GM12875 (cell line): ENCODE measurements around the gene GRID1.
"Not testable (repeated sequence)": the region's sequence is repeated elsewhere in the genome, so short reads cannot be mapped to it uniquely, and the experiment has no call there.

ENCODE experiments used
- H3K4me3 ChIP-seq: one replicate; pipeline ENCODE4 v1.5.1; 2011; ENCODE audit warnings: low read depth, low read length, control low read depth
- CTCF ChIP-seq: IDR thresholded peaks from 2 replicates; pipeline ENCODE4 v1.5.1; 2011; ENCODE audit warnings: low read depth, mild to moderate bottlenecking, control low read depth, inconsistent platforms, low read length, moderate library complexity, borderline replicate concordance; ENCODE audit not compliant: insufficient read depth

The GRID1 gene

DNA sequence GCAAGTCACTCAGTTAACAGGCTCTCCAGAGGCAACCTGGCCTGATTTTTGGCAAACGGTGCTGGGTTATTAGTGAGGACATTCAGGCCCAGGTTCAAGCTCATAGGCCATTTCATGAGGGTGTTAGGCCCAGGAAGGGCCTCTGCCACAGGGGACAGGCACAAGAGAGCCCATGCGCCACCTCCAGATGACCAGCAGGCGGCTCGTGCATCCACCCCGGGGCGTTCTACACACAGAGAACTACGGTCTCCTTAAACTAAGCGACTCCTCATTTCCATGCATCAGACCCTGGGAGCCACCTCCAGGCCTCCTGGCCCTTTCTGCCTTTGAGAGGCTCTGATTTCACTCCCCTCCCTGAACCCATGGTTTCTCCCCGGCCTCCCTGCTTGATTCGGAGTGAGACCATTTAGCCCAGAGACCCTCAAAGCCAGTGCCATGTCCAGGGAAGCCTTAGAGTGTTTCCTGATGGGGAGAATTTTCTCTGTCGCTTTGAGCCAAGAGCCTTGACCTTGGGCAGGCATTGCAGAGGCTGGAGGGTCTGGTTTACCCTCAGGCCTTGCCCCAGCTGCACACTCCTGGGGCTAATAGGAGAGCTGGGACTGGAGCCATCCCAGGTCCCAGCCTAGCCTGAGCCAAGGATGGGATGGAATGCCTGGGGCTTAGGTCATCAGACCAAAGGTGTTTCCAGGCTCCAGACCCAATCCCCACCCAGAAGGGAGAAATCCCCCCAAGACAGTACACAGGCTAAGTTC is 188.0 kb downstream of the GRID1 start:
- TF ChIP-seq CTCF, result peak; percentile 71
- no peak overlapping the region for H3K4me3 ChIP-seq

DNA sequence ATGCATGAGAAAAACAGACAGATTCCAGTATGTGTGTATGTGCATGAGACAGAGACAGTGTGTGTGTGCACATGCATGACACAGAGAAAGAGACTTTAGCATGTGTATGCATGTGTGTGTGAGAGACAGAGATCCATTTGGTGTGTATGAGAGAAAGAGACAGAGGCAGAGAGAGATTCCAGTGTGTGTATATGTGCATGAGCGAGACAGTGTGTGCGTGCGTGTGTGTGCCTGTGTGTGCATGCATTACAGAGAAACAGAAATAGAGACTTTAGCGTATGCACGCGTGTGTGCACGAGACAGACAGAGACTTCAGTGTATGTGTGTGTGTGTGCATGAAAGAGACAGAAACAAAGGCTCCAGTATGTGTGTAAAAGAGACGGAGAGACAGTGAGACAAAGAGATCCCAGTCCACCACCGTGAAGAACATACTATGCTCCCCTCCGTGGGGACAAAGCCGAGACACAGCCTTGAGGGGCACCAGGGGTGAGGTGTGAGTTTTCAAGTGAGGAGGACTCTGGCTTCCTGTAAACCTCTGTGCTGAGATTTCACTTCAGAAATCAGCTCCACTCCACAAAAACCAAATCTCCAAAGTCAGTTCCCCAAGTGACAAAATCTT is 188.9 kb downstream of the GRID1 start:
- no peak overlapping the region for H3K4me3 ChIP-seq
- no peak for TF ChIP-seq CTCF

- TF ChIP-seq CTCF, result no peak
- no peak overlapping the region for H3K4me3 ChIP-seq
Observed at GRCh38 chr10:86176850-86177536, 189.6 kb downstream of the GRID1 start.

GRCh38 chr10:86175476-86175875 is 191.1 kb downstream of the GRID1 start:
- H3K4me3 ChIP-seq, result not testable (repeated sequence)

DNA sequence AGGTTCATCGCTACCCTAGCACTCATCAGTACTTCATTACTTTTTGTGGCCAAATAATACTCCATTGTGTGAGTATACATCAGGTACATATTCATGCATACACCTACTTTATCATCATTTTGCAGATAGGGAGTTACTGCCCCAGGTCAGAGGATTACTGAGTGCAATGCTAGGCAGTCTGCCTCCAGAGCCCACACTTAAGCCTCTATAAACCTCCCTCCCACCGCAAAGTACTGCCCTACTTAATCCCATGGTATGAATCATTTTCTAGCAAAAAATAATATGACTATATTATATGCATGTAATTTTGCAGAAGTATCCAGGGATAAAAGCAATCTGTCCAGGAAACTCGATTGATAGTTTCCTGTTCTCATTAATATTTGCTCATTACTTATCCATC is 194.3 kb downstream of the GRID1 start:
- TF ChIP-seq CTCF, result no peak
- no peak overlapping the region for H3K4me3 ChIP-seq

DNA sequence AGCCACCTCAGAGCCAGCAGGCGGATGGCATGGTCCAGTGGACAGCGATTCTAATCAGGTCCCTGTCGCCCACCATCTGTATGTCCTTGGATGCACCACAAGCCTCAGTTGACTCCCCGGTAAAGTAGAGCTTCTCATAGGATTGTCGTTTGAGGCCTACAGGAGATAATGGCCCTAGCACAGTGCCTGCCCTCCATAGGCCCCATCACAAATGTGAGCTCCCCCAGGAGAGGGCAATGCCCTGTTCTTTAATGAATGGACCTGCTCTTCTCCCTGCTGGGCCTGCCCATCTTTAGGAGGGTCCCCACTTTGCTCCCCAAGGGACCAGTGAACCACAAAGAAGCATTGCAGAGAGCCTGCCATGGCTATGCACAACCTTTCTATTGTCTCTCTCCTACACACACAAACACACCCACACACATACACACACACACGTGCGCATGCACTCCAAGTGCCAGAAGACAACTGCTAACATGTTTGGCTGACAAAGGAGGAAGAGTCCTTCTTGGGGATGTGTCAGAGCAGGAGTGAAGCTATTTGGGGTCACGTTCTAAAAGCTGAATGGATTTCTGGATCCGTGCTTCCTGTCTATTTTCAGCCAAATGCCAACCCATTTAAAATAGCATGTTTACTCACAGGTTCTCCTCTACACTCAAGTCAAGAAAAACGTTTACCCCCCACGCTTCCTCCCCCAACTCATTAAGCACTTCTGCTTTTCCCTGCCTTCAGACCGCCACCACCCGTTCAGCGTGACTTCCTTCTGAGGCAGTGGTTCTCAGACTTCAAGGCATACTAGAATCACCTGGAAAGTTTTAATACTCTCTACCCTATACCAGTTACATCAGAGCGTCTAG is 196.1 kb downstream of the GRID1 start:
- no peak overlapping the region for H3K4me3 ChIP-seq
- no peak for TF ChIP-seq CTCF
